Central memory CD4-positive, alpha-beta T cell (primary cell): Measurements from ENCODE around the gene LIG4.

ENCODE experiments used
- DNase-seq: peaks from one replicate; pipeline ENCODE4 v3.0.0; 2022

Gene LIG4

GRCh38 chr13:108193806-108194205, 21.5 kb downstream of the LIG4 start:
- DNase-seq = no peak

GRCh38 chr13:108190897-108191296, 24.4 kb downstream of the LIG4 start:
- no peak for DNase-seq

GRCh38 chr13:108188260-108188659, 27.1 kb downstream of the LIG4 start:
- no peak for DNase-seq

GRCh38 chr13:108185223-108185622, 30.1 kb downstream of the LIG4 start:
- no peak for DNase-seq

- DNase-seq = no peak
Observed at GRCh38 chr13:108182652-108183051, 32.7 kb downstream of the LIG4 start.

- DNase-seq = no peak
Observed at GRCh38 chr13:108178078-108178477, 37.3 kb downstream of the LIG4 start.

- DNase-seq = peak; percentile 30
Observed at GRCh38 chr13:108176685-108177274, 38.6 kb downstream of the LIG4 start.

- DNase-seq = no peak
Observed at GRCh38 chr13:108168929-108169328, 46.4 kb downstream of the LIG4 start.

GRCh38 chr13:108166078-108166477, 49.3 kb downstream of the LIG4 start:
- DNase-seq = no peak

- DNase-seq = no peak
Observed at GRCh38 chr13:108158746-108159145, 56.6 kb downstream of the LIG4 start.
